H9 (cell line): ENCODE results near the gene ZNF672. TPM values are rescaled to one million over a fixed set of nuclear protein-coding genes. Genes with fewer than 3 reads are reported as not detected.
A peak's percentile ranks its signal among the peaks of the same experiment; 100 is the strongest.

Experiments
- DNase-seq: peaks from one replicate; pipeline ENCODE4 v3.0.0-alpha.2; 2017
- H2AFZ ChIP-seq: one replicate; pipeline ENCODE4 v1.6.1; 2013; ENCODE audit warnings: mild to moderate bottlenecking, low read length, control low read depth, moderate library complexity
- H2AK5ac ChIP-seq: 2 replicates; pipeline ENCODE4 v1.6.1; 2013; ENCODE audit warnings: low read length, control low read depth, mixed read lengths; ENCODE audit not compliant: insufficient read length
- H2BK120ac ChIP-seq: one replicate; pipeline ENCODE4 v1.6.1; 2013; ENCODE audit warnings: low read depth, mild to moderate bottlenecking, low read length, control low read depth, inconsistent platforms; ENCODE audit not compliant: poor library complexity, severe bottlenecking
- H2BK12ac ChIP-seq: 2 replicates; pipeline ENCODE4 v1.6.1; 2013; ENCODE audit warnings: low read length, control low read depth, mixed read lengths, low read depth; ENCODE audit not compliant: insufficient read length
- H2BK15ac ChIP-seq: 2 replicates; pipeline ENCODE4 v1.6.1; 2013; ENCODE audit warnings: low read depth, low read length, control low read depth
- H2BK20ac ChIP-seq: one replicate; pipeline ENCODE4 v1.6.1; 2013; ENCODE audit warnings: low read depth, mild to moderate bottlenecking, low read length, control low read depth, inconsistent platforms; ENCODE audit not compliant: poor library complexity, severe bottlenecking
- H2BK5ac ChIP-seq: 2 replicates; pipeline ENCODE4 v1.6.1; 2013; ENCODE audit warnings: low read length, control low read depth, mixed read lengths; ENCODE audit not compliant: insufficient read length
- H3K14ac ChIP-seq: 2 replicates; pipeline ENCODE4 v1.6.1; 2013; ENCODE audit warnings: low read length, control low read depth; ENCODE audit not compliant: insufficient read depth
- H3K18ac ChIP-seq: 2 replicates; pipeline ENCODE4 v1.6.1; 2013; ENCODE audit warnings: low read depth, mild to moderate bottlenecking, mixed read lengths, low read length, control low read depth; ENCODE audit not compliant: insufficient read length
- H3K23ac ChIP-seq: 2 replicates; pipeline ENCODE4 v1.6.1; 2013; ENCODE audit warnings: low read length, control low read depth, mixed read lengths, low read depth; ENCODE audit not compliant: insufficient read length
- H3K23me2 ChIP-seq: 2 replicates; pipeline ENCODE4 v1.6.1; 2013; ENCODE audit warnings: low read depth, mild to moderate bottlenecking, mixed read lengths, low read length, control low read depth; ENCODE audit not compliant: insufficient read length, poor library complexity, severe bottlenecking
- H3K27ac ChIP-seq: 2 replicates; pipeline ENCODE4 v1.5.1; 2013; ENCODE audit warnings: low read length, control low read depth, mixed read lengths, low read depth; ENCODE audit not compliant: insufficient read length
- H3K27me3 ChIP-seq: 2 replicates; pipeline ENCODE4 v1.6.1; 2013; ENCODE audit warnings: low read length, control low read depth, inconsistent platforms; ENCODE audit not compliant: insufficient read depth
- H3K4ac ChIP-seq: 2 replicates; pipeline ENCODE4 v1.6.1; 2013; ENCODE audit warnings: low read depth, mild to moderate bottlenecking, control low read depth, inconsistent platforms, low read length, moderate library complexity
- H3K4me1 ChIP-seq: 2 replicates; pipeline ENCODE4 v1.6.1; 2013; ENCODE audit warnings: low read length, control low read depth, inconsistent platforms; ENCODE audit not compliant: insufficient read depth
- H3K4me2 ChIP-seq: 2 replicates; pipeline ENCODE4 v1.6.1; 2013; ENCODE audit warnings: low read length, control low read depth, mixed read lengths; ENCODE audit not compliant: insufficient read length, insufficient read depth
- H3K56ac ChIP-seq: 2 replicates; pipeline ENCODE4 v1.6.1; 2013; ENCODE audit warnings: low read depth, mild to moderate bottlenecking, mixed read lengths, low read length, control low read depth; ENCODE audit not compliant: insufficient read length
- H3K79me1 ChIP-seq: 2 replicates; pipeline ENCODE4 v1.6.1; 2013; ENCODE audit warnings: low read depth, mild to moderate bottlenecking, moderate library complexity, low read length, control low read depth, inconsistent platforms; ENCODE audit not compliant: insufficient read depth, poor library complexity, severe bottlenecking
- H3K79me2 ChIP-seq: 2 replicates; pipeline ENCODE4 v1.6.1; 2013; ENCODE audit warnings: low read length, control low read depth, inconsistent platforms; ENCODE audit not compliant: insufficient read depth
- H3K9ac ChIP-seq: 2 replicates; pipeline ENCODE4 v1.6.1; 2013; ENCODE audit warnings: low read length, control low read depth, mixed read lengths; ENCODE audit not compliant: insufficient read length; ENCODE audit errors: extremely low read depth
- H3K9me3 ChIP-seq: one replicate; pipeline ENCODE4 v1.6.1; 2013; ENCODE audit warnings: low read depth, low read length, inconsistent platforms; ENCODE audit not compliant: control insufficient read depth
- H3T11ph ChIP-seq: one replicate; pipeline ENCODE4 v1.6.1; 2013; ENCODE audit warnings: mild to moderate bottlenecking, low read length, control low read depth, inconsistent platforms
- H4K20me1 ChIP-seq: one replicate; pipeline ENCODE4 v1.6.1; 2013; ENCODE audit not compliant: control insufficient read depth, insufficient read length, insufficient read depth
- H4K5ac ChIP-seq: 2 replicates; pipeline ENCODE4 v1.6.1; 2013; ENCODE audit warnings: low read depth, mild to moderate bottlenecking, mixed read lengths, low read length, control low read depth; ENCODE audit not compliant: insufficient read length
- H4K8ac ChIP-seq: replicated peaks from 2 replicates; pipeline ENCODE4 v1.6.1; 2013; ENCODE audit warnings: low read length, control low read depth, mixed read lengths, low read depth; ENCODE audit not compliant: insufficient read length
- H4K91ac ChIP-seq: 2 replicates; pipeline ENCODE4 v1.6.1; 2013; ENCODE audit warnings: low read depth, mild to moderate bottlenecking, moderate library complexity, mixed read lengths, low read length, control low read depth; ENCODE audit not compliant: insufficient read length
- H3K27ac Mint-ChIP-seq, 3 experiments: 2 replicates in 2 of 3; 3 replicates in 1 of 3; pipeline ENCODE4 v1.8.0; 2020 to 2021; ENCODE audit warnings: mixed read lengths in 3 of 3, mild to moderate bottlenecking in 1 of 3, moderate library complexity in 1 of 3
- H3K27me3 Mint-ChIP-seq: 2 replicates; pipeline ENCODE4 v1.8.0; 2021; ENCODE audit warnings: low read depth, mild to moderate bottlenecking, moderate library complexity, mixed read lengths
- H3K36me3 Mint-ChIP-seq, 3 experiments: 2 replicates in 2 of 3; 3 replicates in 1 of 3; pipeline ENCODE4 v1.8.0; 2020 to 2021; ENCODE audit warnings: low read depth in 3 of 3, mixed read lengths in 3 of 3; ENCODE audit not compliant: insufficient read depth in 1 of 3
- H3K4me1 Mint-ChIP-seq, 2 experiments: 2 replicates each; pipeline ENCODE4 v1.8.0; 2020; ENCODE audit warnings: mixed read lengths in 2 of 2
- H3K4me3 Mint-ChIP-seq, 2 experiments: 2 replicates in 1 of 2; 3 replicates in 1 of 2; pipeline ENCODE4 v1.8.0; 2020 to 2021; ENCODE audit warnings: mild to moderate bottlenecking in 2 of 2, mixed read lengths in 2 of 2, moderate library complexity in 1 of 2
- H3K9me3 Mint-ChIP-seq, 2 experiments: 2 replicates in 1 of 2; 3 replicates in 1 of 2; pipeline ENCODE4 v1.8.0; 2020; ENCODE audit warnings: mild to moderate bottlenecking in 2 of 2, mixed read lengths in 2 of 2, moderate library complexity in 1 of 2
- CTCF ChIP-seq: fragments of 200-600 bp; sonication (generic); conservative IDR thresholded peaks from 3 replicates; pipeline ENCODE4 v1.8.0; 2021; ENCODE audit warnings: antibody characterized with exemption, mild to moderate bottlenecking
- WGBS: extraction: QIAGEN DNeasy Blood & Tissue Kit; methylation state at CpG from one replicate; pipeline ENCODE4 v1.1.7; 2013; ENCODE audit warnings: missing lambda C conversion rate, low lambda C conversion rate, mixed read lengths; ENCODE audit not compliant: insufficient read length; ENCODE audit errors: extremely low coverage; 5-methylcytosine and 5-hydroxymethylcytosine counted together
- total RNA-seq: library from RNA; stranded (reverse); gene quantifications from 2 replicates; pipeline ENCODE4 v1.2.1, GENCODE V29; 2021

The ZNF672 gene
- total RNA-seq, 1 experiment from 2014 or later: 29.4 TPM

- peak; percentile 56 for TF ChIP-seq CTCF
- Histone ChIP-seq H4K8ac (no peak overlapping the region), H2AK5ac (no peak overlapping the region), H2BK12ac (no peak overlapping the region), H3K4me2 (no peak overlapping the region), H3K18ac (no peak overlapping the region), H3K9me3 (no peaks in the 10 kb centered on the region), H4K20me1 (no peaks in the 10 kb centered on the region), H4K91ac (no peak overlapping the region), H3K79me2 (no peaks in the 10 kb centered on the region), H3K4me1 (no peaks in the 10 kb centered on the region), H4K5ac (no peak overlapping the region), H3K23ac (no peak overlapping the region), H2BK5ac (no peak overlapping the region), H3K14ac (no peak overlapping the region), H3K9ac (no peak overlapping the region), H3K27ac (no peak overlapping the region), H3T11ph (no peak overlapping the region), H2BK20ac (no peak overlapping the region), H2BK120ac (no peak overlapping the region), H3K56ac (no peak overlapping the region), H2AFZ (no peak overlapping the region), H3K4ac (no peak overlapping the region), H3K27me3 (no peaks in the 10 kb centered on the region), H3K79me1 (no peaks in the 10 kb centered on the region), H3K23me2 (no peaks in the 10 kb centered on the region), H2BK15ac (no peak overlapping the region)
- H3K4me1 Mint-ChIP-seq: peaks cover 13 to 20% of the 10 kb centered on the region in 2 experiments
- H3K27ac Mint-ChIP-seq: peak overlapping the region in 1 of 3 experiments; percentile 56; a peak in 2 of 7 replicates
- no peak for DNase-seq
- H3K9me3 Mint-ChIP-seq: no peaks in the 10 kb centered on the region
- WGBS: no CpG with 5 or more reads among the region's 1 CpG
- H3K36me3 Mint-ChIP-seq: no peaks in the 10 kb centered on the region
- H3K27me3 Mint-ChIP-seq: no peaks in the 10 kb centered on the region
- H3K4me3 Mint-ChIP-seq: 0 out of 5 replicates have a peak overlapping the region, but pooled peaks of 1 of the 2 experiments have one; percentile 17
Observed at GRCh38 chr1:248884632-248885295, 46.7 kb downstream of the ZNF672 start.
